ENCODE results near the gene RNF138. TPM values are rescaled to one million over a fixed set of nuclear protein-coding genes. Genes with fewer than 3 reads are reported as not detected.
A peak's percentile ranks its signal among the peaks of the same experiment; 100 is the strongest.

Gene RNF138
- total and polyA plus RNA-seq, 2 of the 13 experiments (the other 11 are each of a cell fraction or from before 2014, with no cell fraction given) = 14.6 to 33.6 TPM

DNA sequence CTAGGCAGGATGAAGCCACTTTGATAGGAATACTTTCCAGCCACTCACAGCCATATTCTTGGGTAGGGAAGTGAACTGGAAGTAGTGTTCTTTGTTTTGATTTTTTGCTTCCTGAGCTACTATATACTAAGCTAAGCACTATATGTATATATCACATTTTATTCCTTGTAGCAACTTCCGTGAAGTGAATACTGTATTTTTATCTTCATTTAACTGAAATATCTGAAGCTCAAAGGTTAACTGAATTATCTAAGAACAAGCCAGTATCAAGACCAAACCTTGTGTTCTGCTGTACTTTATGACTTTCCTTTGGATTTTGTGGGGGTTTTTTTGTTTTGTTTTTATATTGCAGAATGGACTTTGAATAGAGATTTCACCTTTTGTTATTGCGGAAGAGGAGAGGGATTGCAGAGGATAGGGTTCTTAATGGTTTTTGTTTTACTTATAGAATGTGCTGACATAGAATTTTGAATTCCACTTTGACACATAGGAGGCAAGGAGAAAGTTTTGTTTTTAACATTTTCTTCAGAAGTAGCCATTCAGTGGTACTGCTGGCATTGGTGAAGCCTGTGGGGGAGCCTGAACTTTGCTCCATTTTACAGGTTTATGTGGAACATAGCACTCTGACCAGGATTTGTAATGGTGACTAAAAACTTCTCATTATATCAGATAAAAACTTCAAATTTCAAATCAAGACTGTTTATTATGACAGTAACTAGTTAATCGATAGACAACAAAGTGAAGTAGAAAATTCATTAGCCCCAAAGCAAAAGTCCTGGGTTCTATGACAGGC, 24.1 kb upstream of the RNF138 start:
- Histone ChIP-seq H3K36me3 (replicated peaks in 1 of 2; ENCODE audit: control insufficient read depth in 1 of 2, insufficient read depth in 2 of 2, low read length in 2 of 2) (no peaks in the 10 kb centered on the region), H3K9me3 (ENCODE audit: low read length) (no peaks in the 10 kb centered on the region), H3K4me3 (replicated peaks in 1 of 3; ENCODE audit: insufficient read depth in 1 of 3, low read depth in 2 of 3, low read length in 3 of 3) (no peak overlapping the region), H3K27ac (ENCODE audit: extremely low read length, insufficient read depth, low read length) (no peak overlapping the region), H3K27me3 (ENCODE audit: control insufficient read depth in 1 of 2, insufficient read depth in 2 of 2, low read length in 2 of 2) (no peaks in the 10 kb centered on the region), H3K79me2 (ENCODE audit: insufficient read depth, low read length) (no peaks in the 10 kb centered on the region), H3K9ac (ENCODE audit: insufficient read depth, low read depth, low read length) (no peak overlapping the region), H3K4me2 (ENCODE audit: low read depth, low read length) (no peak overlapping the region), H2AFZ (ENCODE audit: low read length) (no peak overlapping the region), H3K4me1 (ENCODE audit: insufficient read depth, low read length) (peaks cover 9% of the 10 kb centered on the region), H4K20me1 (ENCODE audit: insufficient read depth, low read length) (0 out of 2 replicates have a peak, but pooled peaks cover 2% of the 10 kb centered on the region)
- BruUV-seq (replicated peaks) = no TSS peak
- peak; percentile 58 to 64 for TF ChIP-seq MAFK (conservative IDR thresholded peaks at IDR 0.05 in 1 of 2, IDR thresholded peaks at IDR 0.05 in 1 of 2; ENCODE audit: low read length in 2 of 2)
- TF ChIP-seq POLR2G (IDR thresholded peaks at IDR 0.05; ENCODE audit: low read depth, low read length) = no peak
- peak; percentile 50; the same call in 1 of the 2 replicates for TF ChIP-seq MAFF (IDR thresholded peaks at IDR 0.05; ENCODE audit: low read depth, low read length)
- FAIRE-seq (no peak), ATAC-seq (no peak), DNase-seq (ENCODE audit: low spot score) (no peak)
- intact Hi-C loops (cut with micrococcal nuclease; ENCODE audit: unreplicated experiment) = no loop called here
- in situ Hi-C loops (cut with HindIII; ENCODE audit: extremely low pct_ligation_motif_present, low pct_unique_long_range_greater_than_20kb) = no loop called here
- 89% methylated on average over 3 of the region's 3 CpGs for WGBS (ENCODE audit: low lambda C conversion rate)
- POLR2A ChIA-PET = no interaction called here
- CTCF ChIA-PET (ENCODE audit: low intra/inter-chr PET ratio, low total read pairs) = no interaction called here

DNA sequence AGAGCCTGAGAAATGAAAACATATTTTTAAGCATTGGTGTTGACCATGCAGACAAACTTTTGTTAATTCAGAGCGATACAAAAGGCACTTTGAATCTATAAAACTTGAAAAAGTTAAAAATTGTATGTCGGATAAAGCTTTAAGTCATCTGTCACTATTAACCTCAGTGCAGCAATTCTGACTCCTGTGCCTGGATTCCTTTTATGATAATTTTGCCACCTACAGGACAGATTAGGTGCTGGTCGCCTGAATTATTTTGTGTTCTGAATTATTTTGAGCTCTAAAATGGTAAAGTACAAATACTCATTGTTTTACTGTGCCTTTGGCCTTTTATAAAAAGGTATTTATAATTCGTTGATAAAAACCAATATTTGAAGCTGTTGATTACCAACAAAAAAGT, 19.4 kb upstream of the RNF138 start:
- Histone ChIP-seq H4K20me1 (ENCODE audit: insufficient read depth, low read length) (0 out of 2 replicates have a peak, but pooled peaks cover 2% of the 10 kb centered on the region), H3K9ac (ENCODE audit: insufficient read depth, low read depth, low read length) (no peak overlapping the region), H3K36me3 (replicated peaks in 1 of 2; ENCODE audit: control insufficient read depth in 1 of 2, insufficient read depth in 2 of 2, low read length in 2 of 2) (no peaks in the 10 kb centered on the region), H2AFZ (ENCODE audit: low read length) (no peak overlapping the region), H3K79me2 (ENCODE audit: insufficient read depth, low read length) (no peaks in the 10 kb centered on the region), H3K27me3 (ENCODE audit: control insufficient read depth in 1 of 2, insufficient read depth in 2 of 2, low read length in 2 of 2) (no peaks in the 10 kb centered on the region), H3K4me1 (ENCODE audit: insufficient read depth, low read length) (peaks cover 7% of the 10 kb centered on the region), H3K4me2 (ENCODE audit: low read depth, low read length) (no peak overlapping the region), H3K9me3 (ENCODE audit: low read length) (no peaks in the 10 kb centered on the region), H3K4me3 (replicated peaks in 1 of 3; ENCODE audit: insufficient read depth in 1 of 3, low read depth in 2 of 3, low read length in 3 of 3) (no peak overlapping the region), H3K27ac (ENCODE audit: extremely low read length, insufficient read depth, low read length) (no peak overlapping the region)
- in situ Hi-C loops (cut with HindIII; ENCODE audit: extremely low pct_ligation_motif_present, low pct_unique_long_range_greater_than_20kb) = no loop called here
- DNase-seq (ENCODE audit: low spot score) = peak; percentile 6
- ChIA-PET POLR2A (no interaction called here), CTCF (ENCODE audit: low intra/inter-chr PET ratio, low total read pairs) (no interaction called here)
- 18% methylated on average over 4 of the region's 4 CpGs for WGBS (ENCODE audit: low lambda C conversion rate)
- peak; percentile 37 for FAIRE-seq
- no TSS peak for BruUV-seq (replicated peaks)
- no peak for TF ChIP-seq NFRKB (IDR thresholded peaks at IDR 0.05)
- TF ChIP-seq STAG1 (CRISPR knock-in tag; IDR thresholded peaks at IDR 0.05) = peak; percentile 28; the same call in 1 of the 2 replicates
- TF ChIP-seq, protein P1, sequence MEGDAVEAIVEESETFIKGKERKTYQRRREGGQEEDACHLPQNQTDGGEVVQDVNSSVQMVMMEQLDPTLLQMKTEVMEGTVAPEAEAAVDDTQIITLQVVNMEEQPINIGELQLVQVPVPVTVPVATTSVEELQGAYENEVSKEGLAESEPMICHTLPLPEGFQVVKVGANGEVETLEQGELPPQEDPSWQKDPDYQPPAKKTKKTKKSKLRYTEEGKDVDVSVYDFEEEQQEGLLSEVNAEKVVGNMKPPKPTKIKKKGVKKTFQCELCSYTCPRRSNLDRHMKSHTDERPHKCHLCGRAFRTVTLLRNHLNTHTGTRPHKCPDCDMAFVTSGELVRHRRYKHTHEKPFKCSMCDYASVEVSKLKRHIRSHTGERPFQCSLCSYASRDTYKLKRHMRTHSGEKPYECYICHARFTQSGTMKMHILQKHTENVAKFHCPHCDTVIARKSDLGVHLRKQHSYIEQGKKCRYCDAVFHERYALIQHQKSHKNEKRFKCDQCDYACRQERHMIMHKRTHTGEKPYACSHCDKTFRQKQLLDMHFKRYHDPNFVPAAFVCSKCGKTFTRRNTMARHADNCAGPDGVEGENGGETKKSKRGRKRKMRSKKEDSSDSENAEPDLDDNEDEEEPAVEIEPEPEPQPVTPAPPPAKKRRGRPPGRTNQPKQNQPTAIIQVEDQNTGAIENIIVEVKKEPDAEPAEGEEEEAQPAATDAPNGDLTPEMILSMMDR (CRISPR knock-in tag; IDR thresholded peaks at IDR 0.05) = 0 out of 2 replicates have a peak, but pooled peaks have one; percentile 6
- ATAC-seq = no peak; the same call in 2 of the 3 replicates
- intact Hi-C loops (cut with micrococcal nuclease; ENCODE audit: unreplicated experiment) = no loop called here
